Subcutaneous adipose tissue (tissue), 4 donors: ENCODE results near the gene THNSL1. TPM values are rescaled to one million over a fixed set of nuclear protein-coding genes. Genes with fewer than 3 reads are reported as not detected.

ENCODE experiments used
- total RNA-seq, 4 donors: library from RNA; depleted of rRNA; stranded (reverse); fragments of >200 nt; gene quantifications; one replicate each; pipeline ENCODE4 v1.1.0, GENCODE V29; 2016
- TF ChIP-seq, protein P1 (sequence below): fragments of 450-650 bp; IDR thresholded peaks from one replicate; pipeline ENCODE4 v1.5.1; 2016; ENCODE audit warnings: low read depth, mild to moderate bottlenecking, control low read depth, antibody characterized with exemption, moderate library complexity

THNSL1 gene, protein sequence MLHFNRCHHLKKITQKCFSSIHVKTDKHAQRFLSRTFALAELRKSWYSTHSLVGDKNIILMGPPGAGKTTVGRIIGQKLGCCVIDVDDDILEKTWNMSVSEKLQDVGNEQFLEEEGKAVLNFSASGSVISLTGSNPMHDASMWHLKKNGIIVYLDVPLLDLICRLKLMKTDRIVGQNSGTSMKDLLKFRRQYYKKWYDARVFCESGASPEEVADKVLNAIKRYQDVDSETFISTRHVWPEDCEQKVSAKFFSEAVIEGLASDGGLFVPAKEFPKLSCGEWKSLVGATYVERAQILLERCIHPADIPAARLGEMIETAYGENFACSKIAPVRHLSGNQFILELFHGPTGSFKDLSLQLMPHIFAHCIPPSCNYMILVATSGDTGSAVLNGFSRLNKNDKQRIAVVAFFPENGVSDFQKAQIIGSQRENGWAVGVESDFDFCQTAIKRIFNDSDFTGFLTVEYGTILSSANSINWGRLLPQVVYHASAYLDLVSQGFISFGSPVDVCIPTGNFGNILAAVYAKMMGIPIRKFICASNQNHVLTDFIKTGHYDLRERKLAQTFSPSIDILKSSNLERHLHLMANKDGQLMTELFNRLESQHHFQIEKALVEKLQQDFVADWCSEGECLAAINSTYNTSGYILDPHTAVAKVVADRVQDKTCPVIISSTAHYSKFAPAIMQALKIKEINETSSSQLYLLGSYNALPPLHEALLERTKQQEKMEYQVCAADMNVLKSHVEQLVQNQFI
- total RNA-seq, result 1 to 10 TPM; 1.3 to 2.1 (median 1.6) TPM

DNA sequence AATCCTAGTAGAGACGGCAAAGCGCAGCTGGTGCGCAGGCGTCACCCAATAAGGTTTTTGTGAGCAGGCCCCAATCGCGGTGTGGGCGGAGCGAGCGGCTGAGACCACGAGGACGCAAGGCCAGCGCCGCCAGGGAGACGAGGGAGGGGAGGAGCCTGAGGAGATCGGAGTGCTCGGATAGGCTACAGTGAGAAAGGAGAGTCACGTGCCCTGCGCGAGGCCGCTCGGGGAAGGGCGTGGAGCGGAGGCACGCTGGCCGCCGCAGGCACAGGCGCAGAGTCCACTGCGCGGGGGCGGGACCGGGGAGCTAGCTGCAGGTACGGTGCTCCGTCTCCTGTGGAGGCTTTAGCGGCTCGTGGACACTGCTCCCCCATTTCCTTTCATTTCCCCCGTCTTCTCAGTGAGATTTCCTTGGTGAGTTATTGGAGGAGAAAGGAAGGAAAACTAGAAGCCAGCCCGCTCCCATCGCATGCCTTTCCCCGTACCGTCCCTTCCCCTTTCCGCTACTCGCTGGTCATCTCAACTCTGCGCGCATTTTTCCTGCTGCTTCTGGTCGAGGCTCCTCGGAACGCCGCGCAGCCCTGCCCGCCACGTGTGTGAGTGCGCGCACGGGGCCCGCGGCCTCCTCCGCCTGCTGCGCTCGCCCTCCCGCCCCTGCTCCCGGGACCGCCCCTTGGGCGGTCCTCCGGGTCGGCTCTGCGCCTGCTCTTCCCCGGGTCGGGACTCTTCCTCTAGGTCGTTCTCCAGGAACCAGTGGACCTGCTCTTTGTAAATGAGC, at the start of gene THNSL1:
TSS of gene THNSL1 (plus strand) at position 237 of the 778 bp plus-strand sequence. CDS start 6,612 bp downstream, outside the sequence.
- TF ChIP-seq, protein P1, sequence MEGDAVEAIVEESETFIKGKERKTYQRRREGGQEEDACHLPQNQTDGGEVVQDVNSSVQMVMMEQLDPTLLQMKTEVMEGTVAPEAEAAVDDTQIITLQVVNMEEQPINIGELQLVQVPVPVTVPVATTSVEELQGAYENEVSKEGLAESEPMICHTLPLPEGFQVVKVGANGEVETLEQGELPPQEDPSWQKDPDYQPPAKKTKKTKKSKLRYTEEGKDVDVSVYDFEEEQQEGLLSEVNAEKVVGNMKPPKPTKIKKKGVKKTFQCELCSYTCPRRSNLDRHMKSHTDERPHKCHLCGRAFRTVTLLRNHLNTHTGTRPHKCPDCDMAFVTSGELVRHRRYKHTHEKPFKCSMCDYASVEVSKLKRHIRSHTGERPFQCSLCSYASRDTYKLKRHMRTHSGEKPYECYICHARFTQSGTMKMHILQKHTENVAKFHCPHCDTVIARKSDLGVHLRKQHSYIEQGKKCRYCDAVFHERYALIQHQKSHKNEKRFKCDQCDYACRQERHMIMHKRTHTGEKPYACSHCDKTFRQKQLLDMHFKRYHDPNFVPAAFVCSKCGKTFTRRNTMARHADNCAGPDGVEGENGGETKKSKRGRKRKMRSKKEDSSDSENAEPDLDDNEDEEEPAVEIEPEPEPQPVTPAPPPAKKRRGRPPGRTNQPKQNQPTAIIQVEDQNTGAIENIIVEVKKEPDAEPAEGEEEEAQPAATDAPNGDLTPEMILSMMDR, result no peak

DNA sequence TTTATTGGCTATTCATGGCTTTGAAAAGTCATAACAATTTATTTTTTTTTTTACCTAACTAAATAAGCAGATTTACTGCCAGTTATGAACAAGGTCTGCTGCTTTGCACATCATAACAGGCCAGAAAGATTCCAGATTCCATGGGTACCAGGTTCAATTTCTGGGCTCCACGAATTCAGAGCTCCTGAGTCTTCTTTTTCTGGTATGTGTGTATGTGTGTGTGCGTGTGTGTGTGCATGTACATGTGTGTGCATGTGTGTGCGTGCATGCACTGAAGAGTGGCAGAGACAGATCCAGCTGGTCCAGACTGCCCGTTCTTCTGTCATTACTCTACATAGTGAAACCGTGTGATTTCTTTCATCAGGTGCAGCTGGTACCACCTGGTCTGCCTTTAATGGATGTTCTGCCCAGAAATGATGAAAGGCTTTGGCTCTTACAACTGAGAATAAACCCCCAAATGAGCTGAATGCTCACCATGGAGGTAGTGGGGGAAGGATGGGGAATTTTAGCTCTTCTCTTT, 49.4 kb upstream of the THNSL1 start:
- TF ChIP-seq, protein P1, result no peak

DNA sequence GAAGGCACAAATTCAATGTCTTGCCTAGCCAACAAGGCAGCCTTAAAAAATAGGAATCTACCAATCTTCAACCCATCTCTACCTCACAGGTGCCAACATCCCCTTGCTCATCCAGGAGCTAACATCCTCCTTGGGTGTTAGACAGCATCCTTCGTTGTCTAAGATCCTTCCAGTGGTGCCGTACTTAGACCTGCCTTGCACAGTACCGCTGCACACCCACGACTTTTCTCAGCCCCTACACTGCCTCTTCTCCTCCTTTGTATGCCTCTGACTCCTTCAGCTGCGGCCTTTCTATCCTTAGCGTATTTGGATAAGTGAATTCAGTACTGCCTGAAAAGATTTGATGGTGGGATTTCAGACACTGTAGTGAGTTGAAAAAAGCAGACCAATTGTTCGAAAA, 48.1 kb upstream of the THNSL1 start:
- TF ChIP-seq, protein P1, result no peak

DNA sequence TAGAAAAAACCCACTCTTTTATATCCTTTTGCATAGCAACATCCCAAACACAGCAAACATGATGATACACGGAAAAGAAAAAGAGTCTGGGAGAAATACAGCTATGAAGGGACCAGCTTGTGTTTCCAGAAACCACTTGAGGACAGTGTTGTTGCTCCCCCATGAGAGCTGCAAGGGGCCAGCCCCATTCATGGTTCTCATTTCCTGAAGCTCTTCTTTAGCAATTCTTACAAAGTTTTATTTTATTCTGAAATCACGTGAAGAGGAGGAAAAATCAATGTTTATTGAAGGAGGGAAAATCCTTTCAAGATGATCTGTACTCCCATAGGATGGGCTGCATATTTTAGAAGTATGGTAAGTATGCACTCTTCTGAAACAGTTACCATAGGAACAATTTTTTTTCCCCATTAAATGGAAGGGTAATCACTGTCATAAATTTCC, 46.6 kb upstream of the THNSL1 start:
- TF ChIP-seq, protein P1, result no peak

DNA sequence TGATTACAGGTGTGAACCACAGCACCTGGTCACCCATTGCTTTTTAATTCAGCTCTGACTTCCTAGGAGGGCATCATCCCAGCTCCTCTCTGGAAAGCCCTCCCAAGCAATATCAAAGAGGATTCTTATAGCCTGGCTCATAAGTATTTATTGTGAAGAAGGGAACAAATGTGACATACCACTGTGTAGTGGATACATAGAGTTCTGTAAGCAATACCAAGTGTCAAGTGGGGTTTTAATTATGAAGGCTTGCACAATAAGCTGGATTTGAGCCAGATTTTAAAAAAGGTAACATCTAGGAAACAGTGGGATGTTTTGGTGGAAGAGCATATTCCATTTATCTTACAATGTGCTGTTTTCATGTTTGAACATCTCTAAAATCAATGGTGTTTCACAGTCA, 45.0 kb upstream of the THNSL1 start:
- TF ChIP-seq, protein P1, result no peak

DNA sequence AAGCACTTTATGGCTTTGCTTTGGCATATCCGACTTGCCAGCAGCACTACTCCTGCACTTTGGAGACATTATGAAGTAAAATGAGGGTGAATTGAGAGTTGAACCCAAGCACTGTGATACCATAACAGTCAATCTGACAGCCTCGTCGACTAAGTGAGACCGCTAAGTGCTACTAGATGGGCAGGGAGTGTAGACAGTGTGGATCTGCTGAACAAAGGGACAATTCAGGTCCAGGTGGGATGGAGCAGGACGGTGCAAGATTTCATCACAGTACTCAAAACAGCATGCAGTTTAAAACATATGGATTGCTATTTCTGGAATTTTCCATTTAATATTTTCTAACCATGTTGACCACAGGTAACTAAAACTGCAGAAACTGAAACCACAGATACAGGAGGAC, 43.2 kb upstream of the THNSL1 start:
- TF ChIP-seq, protein P1, result no peak
